Measurements from ENCODE around the gene SCP2.

Gene SCP2, protein sequence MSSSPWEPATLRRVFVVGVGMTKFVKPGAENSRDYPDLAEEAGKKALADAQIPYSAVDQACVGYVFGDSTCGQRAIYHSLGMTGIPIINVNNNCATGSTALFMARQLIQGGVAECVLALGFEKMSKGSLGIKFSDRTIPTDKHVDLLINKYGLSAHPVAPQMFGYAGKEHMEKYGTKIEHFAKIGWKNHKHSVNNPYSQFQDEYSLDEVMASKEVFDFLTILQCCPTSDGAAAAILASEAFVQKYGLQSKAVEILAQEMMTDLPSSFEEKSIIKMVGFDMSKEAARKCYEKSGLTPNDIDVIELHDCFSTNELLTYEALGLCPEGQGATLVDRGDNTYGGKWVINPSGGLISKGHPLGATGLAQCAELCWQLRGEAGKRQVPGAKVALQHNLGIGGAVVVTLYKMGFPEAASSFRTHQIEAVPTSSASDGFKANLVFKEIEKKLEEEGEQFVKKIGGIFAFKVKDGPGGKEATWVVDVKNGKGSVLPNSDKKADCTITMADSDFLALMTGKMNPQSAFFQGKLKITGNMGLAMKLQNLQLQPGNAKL

DNA sequence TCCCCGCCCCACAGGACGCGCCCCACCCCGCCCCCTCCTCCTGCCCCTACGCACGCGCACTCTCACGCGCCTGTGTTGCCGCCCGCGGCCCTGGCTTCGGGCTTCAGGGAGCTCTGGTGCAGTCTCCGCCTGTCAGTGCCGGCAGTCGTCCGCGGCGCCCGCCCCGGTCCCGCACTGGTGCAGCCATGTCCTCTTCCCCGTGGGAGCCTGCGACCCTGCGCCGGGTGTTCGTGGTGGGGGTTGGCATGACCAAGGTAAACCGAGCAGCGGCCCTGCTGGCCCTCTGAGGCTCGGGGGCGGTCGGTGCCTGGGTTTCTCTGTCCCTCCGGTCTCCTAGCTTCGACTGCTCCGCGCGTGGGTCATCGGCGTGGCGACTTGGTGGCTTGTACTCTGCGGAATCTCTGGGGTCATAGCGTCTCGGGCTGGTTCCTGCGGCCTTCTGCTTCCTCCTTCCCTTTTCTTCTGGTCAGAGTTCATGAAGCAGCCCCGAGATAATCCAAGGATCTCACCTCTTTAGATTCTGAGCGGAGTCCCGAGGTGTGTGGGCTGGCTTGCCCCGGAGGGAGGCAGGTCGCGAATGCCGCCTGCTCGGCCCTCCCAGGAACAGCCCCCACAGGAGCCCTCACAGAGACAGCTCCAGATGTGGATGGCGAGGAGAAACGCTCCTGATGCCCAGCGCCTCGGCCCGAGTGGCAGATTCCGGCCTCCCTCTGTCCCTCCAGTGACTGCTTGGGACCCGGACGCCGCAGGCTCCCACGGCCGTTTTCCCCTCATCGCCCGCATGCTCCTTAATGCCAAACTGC, at the start of gene SCP2:
Gene SCP2 (plus strand): TSS at position 65 of the 803 bp plus-strand sequence. CDS start 121 bp downstream, at position 186.
- DNase-seq: peak; percentile 81

DNA sequence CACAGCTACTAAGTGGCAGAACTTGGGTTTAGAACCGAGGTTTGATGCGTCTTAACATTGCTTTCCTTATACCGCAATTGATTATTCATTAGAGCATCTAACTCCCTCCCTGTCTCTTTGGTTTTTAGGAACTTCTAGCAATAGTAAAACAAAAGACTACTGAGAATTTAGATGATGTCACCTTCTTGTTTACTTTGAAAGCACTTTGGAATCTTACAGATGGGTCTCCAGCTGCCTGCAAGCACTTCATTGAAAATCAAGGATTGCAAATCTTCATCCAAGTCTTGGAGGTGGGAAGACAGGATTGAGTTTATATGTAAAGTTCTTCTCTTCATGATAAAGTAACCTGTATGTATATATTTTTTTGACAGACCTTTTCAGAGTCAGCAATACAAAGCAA, 49.5 kb upstream of the SCP2 start:
- DNase-seq: no peak

DNA sequence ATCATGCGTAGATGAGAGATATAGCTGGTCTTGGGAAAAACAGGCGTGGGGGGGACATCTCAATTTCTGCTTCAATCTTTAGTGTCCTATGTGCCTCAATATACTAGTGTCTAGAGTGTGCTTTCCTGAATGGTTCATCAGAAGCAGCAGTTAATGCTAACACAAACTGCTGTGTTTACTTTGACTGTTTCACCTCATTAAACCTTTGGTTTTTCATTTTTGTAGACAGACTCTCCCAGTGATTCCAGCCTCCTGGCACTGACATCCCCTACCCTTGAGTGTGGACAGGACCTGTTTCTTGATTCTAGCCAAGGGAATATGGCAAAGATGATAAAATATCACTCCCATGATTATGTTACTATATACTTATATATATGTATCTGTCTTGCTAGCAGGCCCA, 46.9 kb upstream of the SCP2 start:
- no peak for DNase-seq

DNA sequence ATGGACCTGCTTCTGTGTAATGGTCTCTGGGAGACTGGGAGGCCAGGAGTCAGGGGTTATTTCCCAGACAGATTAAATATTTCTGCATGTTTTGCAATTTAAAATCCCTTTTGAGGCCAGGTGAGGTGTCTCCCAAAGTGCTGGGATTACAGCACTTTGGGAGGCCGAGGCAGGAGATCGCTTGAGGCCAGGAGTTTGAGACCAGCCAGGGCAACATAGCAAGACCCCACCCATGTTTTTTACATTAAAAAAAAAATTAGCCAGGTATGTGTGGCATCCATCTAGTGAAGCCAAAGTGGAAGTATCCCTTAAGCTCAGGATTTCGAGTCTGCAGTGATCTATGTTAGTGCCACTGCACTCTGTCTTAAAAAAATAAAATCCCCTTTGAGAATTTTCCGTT, 39.6 kb upstream of the SCP2 start:
- DNase-seq: no peak

DNA sequence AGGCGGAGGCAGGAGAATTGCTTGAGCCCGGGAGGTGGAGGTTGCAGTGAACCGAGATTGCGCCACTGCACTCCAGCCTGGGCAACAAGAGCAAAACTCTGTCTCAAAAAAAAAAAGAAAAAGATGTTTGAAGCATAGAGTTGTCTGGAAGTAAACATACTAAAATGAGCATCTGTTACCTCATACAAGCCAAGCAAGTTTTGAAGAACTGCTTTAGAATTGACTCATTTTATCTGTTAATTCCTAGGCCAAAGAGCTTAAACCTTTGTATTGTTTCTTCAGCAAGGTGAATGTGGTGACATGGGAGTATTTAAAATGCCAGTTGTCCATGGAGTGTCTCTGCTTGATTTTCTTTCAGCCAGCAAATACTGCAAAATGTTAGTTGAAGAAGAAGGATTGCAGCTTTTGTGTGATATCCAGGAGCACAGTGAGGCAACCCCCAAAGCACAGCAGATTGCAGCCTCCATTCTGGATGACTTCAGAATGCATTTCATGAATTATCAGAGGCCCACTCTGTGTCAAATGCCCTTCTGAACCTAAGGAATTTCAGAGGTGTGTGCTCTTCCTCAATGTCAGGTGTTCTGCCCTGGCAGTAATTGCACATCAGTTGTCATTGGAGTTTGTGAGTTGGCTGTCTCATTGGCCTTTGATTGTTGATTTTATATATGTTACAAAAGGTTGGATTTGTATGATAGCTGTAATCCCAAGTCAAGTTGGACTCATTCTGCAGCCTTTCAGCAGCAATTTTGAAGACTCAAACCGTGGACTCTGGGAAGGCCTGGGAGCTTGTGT, 34.5 kb upstream of the SCP2 start:
- DNase-seq: no peak

DNA sequence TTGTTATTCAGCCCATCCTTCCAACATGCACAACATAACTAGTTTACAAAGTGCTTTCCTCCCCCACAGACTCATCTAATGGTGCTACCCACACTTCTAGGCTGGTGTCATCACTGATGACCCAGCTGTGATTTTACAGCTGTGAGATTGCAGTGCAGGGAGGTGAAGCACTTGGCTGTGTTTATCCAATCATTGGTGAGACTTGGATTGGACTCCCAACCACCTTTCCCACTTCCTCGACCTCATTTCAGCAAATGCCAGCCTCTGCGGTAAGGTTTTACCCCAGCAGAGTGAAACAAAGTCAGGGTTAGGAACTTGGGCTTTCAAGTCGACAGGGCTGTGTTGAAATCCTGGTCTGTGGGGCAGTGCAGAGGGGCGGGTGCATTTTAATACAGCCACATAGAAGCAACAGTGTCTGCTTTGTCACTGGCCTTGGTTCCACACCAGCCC, 27.6 kb upstream of the SCP2 start:
- no peak for DNase-seq

DNA sequence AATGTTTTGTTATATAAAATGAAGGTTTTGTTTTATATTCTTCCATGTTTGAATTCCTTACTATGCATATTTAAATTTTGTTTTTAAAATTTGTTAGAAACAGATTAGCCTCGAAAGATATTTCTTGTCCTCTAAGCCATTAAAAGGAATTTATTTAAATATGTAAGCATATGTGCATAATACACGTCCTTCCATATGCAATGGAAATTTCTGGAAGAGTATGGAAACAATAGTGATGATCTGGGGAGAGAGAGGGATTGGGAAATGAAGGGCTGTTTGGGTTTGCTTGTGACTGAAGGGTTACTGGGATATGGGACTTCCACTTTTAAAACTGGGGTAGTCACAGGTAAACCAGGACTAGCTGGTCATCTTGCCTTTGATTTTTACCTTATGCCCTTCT, 26.7 kb upstream of the SCP2 start:
- DNase-seq: no peak

DNA sequence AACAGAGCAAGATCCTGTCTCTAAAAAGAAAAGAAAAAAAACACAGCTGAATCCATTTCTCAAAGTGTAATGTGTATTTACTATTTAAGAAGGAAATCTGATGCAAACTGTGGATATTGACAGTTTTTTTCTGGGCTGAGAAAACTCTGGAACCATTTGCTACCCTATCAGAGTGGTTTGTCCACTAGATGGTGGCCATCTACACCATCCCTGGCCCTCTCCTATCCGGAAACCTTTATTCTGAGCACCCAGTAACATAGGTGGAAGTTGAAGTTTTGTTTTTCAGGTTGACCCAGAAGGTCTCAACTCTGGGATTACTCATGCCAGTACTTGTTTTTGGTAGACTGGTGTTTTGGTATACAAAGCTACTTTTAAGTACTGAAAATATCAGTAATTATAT, 25.7 kb upstream of the SCP2 start:
- DNase-seq: no peak

DNA sequence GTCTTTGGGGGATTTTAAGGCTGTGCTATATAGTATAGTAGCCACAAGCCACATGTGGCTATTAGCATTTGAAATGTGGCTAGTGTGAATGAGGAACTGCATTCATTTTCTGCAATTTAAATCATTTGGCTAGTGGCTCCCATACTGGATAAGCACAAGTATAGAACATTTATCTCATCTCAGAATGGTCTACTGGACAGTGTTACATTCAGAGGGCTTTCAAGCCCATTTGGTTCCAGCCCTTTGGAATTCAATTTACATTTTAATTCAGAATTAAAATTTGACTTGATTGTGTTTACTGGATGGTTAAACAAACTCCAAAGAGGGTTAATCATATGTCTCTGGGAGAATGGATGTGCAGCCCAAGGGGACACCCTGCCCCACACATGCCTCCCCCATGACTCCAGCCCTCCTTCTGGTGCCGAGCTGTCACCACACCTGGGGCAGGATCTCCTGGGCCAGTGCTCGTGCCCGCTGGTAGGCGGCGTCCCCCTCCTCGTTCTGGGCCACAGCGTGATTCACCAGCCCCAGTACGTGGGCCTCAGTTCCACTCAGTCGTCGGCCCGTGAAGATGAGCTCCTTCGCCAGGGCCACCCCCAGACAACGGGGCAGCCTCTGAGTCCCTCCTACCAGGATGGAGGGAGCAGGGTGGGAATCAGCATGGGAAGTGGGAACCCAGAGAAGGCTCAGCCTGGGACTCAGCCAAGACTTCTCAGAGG, 22.7 kb upstream of the SCP2 start:
- DNase-seq: no peak

DNA sequence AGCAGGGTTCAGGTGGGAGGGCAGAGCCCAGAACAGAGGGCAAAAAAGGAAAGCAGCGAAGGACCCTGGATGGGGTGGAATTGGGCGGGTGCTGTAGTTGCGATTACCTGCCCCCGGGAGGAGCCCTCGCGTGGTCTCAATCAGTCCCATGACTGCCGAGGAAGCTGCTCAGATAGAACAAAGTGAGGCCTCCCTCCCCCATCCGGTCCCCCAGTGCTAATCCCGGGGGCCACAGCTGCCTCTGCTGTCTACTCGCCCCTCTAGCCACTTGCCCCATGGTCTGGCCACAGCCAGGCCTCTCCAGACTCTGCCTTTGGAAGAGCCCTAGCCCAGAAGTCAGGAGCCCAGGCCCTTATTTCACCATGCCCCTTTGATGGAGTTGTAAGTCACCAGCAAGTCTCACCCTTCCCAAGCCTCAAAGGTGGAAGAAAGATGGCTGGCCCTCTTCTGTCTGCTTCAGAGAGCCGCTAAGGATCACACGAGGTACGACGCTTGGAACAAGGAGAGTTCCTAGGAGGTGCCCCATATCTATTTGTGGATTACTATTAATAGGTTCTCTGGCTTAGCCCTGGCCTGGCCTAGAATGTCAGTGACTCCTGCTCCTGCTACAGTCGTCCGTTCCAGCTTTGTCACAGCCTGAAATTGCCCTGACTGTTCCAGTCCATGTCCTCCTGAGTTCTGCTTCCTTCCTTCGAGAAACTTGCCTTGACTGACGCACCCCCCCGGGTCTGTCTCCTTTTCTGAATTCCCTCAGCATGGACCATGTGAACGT, 22.0 kb upstream of the SCP2 start:
- DNase-seq: peak; percentile 71

DNA sequence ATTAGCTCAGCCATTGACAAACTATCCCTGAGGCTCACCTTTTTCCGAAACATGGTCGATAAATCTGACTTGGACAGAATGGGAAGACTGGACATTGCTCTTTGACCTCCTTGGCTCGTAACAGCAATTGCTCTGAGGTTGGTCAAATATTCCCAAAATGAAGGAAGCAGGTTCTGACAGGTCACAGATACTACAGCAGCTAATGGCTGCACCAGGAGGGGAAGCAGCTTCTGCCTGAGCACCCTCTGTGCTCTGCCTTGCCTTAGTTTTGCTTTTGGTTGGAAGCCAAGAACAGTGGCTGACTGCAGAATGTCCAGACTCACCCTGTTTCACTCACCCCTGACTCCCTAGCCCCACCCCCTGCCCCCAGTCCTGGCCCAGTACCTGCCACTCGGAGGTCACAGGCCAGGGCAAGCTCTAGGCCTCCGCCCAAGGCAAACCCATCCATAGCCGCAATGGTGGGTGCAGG, 20.9 kb upstream of the SCP2 start:
- DNase-seq: no peak

DNA sequence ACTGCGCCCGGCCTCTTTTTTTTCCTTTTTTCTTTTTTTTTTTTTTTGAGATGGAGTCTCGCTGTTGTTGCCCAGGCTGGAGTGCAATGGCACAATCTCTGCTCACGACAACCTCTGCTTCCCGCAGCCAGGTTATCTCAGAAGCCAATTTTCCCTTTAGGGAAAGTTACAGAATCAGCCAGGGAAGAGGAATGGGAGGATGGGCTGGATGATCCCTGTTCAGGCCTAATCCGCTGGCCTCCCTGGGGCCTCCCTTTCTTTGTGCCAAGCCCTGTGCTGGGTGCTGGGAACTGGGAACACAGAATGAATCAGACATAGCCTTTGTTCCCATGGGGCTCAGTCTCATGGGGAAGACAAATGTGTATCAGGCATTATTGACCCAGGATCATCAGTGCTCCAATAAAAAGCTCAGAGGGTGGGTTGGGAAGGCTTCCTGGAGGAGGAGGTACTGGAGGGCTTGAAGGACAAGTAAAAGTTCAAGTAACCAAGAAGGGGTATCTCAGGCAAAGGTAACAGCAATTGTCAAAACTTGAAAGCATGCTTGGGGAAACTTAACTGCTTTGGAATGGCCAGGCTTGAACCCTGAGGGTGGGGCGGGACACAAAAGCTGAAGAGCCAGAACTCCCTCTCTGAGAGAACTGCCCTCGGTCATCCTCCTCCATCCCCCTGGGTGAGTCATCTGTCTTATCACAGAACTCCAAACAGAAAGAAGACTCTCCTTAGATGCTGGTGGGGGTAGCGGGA, 19.8 kb upstream of the SCP2 start:
- DNase-seq: no peak

DNA sequence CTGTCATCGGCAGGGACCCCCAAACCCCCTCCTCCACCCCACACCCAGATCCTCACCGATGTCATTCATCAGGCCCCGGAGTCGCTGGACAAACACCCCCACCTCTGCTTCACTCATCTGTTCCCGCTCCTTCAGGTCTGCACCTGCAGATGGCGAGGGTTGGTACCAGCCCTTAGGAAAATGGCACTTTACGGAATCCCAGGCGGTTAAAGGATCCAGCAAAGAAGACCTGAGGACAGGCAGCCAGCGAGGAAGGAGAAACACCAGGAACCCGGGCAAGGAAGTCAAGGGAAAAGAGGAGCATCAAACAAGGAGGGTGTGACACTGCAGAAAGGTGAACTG, 19.3 kb upstream of the SCP2 start:
- no peak for DNase-seq

DNA sequence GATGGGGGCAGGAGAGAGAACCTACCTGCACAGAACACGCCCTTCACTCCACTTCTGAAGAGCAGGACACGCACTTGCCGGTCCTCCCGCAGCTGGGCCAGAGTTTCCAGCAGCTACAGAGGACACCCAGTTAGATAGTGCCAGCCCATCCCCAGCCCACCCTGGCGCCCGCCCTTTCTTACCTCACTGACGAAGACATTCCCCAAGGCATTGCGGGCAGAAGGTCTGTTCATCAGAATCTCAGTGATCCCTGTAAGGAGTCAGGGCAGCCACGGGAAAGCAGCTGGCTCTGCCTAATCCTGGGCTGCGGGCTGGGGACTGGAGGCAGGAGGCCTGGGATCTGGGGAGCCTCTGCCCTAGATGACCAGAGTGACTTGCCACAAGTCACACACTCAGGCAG, 15.5 kb upstream of the SCP2 start:
- DNase-seq: no peak

DNA sequence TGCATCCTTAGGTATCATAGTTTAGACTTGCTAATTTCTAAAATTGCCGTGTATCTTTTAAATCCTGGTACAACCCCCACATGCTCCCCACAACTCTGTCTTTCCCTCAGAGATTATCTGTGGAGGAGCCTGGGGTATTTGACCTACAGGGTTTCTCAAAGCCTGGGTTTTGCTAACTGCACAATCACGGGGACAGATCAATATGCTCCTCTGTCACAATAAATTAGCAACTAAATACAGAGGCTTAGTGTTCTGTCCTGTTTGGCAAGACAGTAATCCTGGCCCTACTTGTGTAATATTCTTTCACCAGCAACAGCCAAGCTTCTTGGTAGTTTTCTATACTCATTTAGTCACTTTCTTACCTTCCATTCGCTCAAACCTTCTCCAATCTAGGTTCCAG, 14.1 kb upstream of the SCP2 start:
- DNase-seq: no peak

DNA sequence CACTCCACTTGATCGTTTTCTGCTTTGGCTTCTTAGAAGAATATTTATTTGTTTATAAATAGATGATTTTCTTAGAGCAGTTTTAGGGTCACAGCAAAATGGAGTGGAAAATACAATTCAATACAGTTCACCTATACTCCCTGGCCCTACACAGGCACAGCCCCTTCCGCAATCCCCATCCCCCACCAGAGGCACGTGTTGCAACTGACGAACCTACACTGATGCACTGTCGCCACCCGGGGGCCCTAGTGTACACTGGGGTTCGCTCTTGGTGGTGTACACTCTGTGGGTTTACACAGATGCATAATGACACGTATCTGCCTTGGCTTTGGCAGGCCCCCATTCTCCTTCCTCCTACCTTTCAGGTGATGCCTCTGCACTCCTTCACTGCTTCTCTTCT, 13.5 kb upstream of the SCP2 start:
- DNase-seq: peak; percentile 36

DNA sequence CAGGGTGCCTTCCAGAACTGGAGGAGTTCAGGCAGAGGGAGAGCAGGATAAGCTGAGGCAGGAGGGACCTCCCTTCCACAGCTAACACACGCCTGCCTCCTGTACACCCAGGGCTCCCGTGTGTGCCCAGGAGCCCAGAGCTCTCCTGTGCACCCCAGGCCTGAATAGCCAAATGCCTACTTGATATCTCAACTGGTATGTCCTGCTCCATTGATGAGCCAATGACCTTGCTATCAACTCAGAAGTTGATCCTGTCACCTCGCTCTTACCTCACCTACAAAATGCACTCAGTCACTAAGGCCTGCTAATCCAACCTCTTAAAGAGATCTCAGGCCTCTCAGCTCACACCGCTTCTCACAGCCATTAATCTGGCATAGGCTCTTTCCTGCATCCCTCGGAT, 12.6 kb upstream of the SCP2 start:
- DNase-seq: no peak

DNA sequence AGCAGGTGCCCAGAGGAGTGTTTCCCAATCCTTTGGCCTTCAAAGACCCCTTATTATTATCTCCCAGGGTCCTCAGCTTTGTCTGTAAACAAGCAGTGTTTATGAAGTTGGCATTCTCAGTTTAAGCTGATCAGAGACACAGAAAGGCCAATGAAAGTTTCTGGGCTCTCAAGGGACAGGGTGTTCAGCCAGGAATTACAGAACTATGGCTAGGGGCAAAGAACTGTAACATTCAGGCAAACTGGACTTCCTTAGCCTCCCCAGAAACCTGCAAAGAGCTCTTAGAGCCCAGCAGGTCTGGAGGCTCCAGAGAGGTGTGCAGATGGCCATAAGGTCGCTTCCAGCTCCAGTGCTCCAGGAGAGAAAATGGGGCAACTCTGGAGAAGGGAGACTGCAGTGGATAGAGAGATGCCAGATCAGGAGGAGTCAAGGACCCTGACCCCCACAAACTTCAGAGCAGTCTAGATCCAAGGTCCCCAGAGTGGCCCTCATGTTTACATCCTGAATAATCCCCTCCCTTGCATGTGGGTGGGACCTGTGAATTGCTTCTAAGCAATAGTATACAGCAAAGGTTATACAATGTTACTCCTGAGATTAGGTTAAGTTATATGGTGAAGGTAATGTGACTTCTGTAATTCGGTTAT, 11.7 kb upstream of the SCP2 start:
- no peak for DNase-seq

DNA sequence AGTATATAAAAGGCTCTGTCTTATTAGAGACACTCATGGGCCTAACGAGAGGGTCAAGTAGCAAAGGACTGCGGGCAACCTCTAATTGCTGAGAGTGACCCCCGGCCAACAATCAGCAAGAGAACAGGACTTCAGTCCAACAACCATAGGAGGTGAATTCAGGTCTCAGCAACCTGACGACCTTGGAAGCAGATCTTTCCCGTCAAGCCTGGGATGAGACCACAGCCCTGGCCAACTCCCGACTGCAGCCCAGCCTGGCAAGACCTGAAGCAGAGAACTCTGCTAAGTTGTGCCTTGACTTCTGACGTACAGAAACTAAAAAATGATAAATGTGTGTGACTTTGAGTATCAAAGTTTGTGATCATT, 11.2 kb upstream of the SCP2 start:
- no peak for DNase-seq

DNA sequence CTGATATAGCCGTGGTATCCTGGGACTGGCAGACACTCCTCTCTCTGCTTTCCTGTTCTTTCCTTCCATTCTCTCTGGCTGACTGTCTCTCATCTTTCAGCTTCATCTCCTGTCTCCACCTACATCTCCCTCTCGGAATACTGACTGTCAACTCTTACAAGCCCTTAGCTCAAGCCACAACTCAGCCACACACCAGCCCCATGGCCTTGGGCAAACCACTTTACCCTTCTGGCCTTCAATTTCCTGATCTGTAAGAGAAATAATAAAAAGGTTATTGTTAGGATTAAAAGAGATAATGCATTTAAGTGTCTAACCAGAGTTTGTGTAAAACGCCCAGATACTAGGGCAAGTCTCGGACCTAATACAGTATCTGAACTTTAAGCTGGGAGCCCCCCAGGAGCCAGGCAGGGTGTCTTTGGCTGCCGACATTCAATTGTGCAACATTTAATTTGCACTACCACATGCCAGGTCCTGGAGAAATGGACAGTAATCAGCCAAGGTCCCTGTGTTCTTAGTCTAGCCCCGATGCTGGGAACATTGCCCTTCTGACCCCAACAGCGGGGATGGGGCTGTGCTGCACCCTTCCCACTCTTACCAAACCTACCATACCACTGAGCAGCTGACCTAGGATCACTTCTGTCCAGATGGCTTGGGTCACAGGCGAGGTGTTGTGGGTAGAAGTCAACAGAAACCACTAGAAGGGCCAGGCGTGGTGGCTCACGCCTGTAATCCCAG, 10.7 kb upstream of the SCP2 start:
- DNase-seq: no peak
